HepG2 (cell line): ENCODE measurements around the gene NTF3. TPM values are rescaled to one million over a fixed set of nuclear protein-coding genes. Genes with fewer than 3 reads are reported as not detected.

Source experiments
- ATAC-seq: fragments of 200-7000 bp; cut with Tn5 transposase; 3 replicates; pipeline ENCODE4 v1.9.1; 2020; ENCODE audit warnings: mild to moderate bottlenecking, moderate library complexity
- BruUV-seq: library from RNA; stranded (reverse); fragments of 400-500 nt; replicated peaks from 2 replicates; lab custom pipeline; 2021; lab: Mats Ljungman, UMichigan
- CTCF ChIA-PET: fragments of 300-600 bp; formaldehyde crosslinking; extraction: SDS; loops from one replicate; lab custom pipeline; 2021; ENCODE audit warnings: low total read pairs, inconsistent platforms, low intra/inter-chr PET ratio; lab: Yijun Ruan, JAX
- POLR2A ChIA-PET: fragments of 350-600 bp; sonication (Branson Sonifier 250); formaldehyde crosslinking; loops from one replicate; lab custom pipeline; 2020; ENCODE audit warnings: antibody characterized with exemption, inconsistent platforms; lab: Yijun Ruan, JAX
- DNase-seq: peaks from one replicate; pipeline ENCODE4 v3.0.0-alpha.2; 2015; ENCODE audit warnings: low spot score
- FAIRE-seq: peaks from 3 replicates; lab custom pipeline; 2011; peaks lifted over from hg19 to GRCh38; lab: Jason Lieb, UNC
- H2AFZ ChIP-seq: one replicate; pipeline ENCODE4 v1.6.1; 2011; ENCODE audit warnings: low read length, inconsistent platforms
- H3K27ac ChIP-seq: fragments of 300-600 bp; 3 replicates; pipeline ENCODE4 v1.8.0; 2011; ENCODE audit warnings: mixed run types, mild to moderate bottlenecking, mixed read lengths, low read length, inconsistent platforms; ENCODE audit not compliant: insufficient read depth; ENCODE audit errors: extremely low read length
- H3K27me3 ChIP-seq, 2 experiments: fragments of 200-600 bp in 1 of 2; 2 replicates in 1 of 2; 3 replicates in 1 of 2; pipeline versions ENCODE4 v1.6.0 to v1.8.0; 2011; ENCODE audit warnings: low read length in 2 of 2, mild to moderate bottlenecking in 2 of 2, moderate library complexity in 2 of 2, inconsistent platforms in 1 of 2; ENCODE audit not compliant: insufficient read depth in 2 of 2, control insufficient read depth in 1 of 2
- H3K36me3 ChIP-seq, 2 experiments: fragments of 200-600 bp in 1 of 2; replicated peaks in 1 of 2; 2 replicates in 1 of 2; 3 replicates in 1 of 2; pipeline versions ENCODE4 v1.5.1 to v1.8.0; 2011; ENCODE audit warnings: low read length in 2 of 2, inconsistent platforms in 1 of 2; ENCODE audit not compliant: insufficient read depth in 2 of 2, control insufficient read depth in 1 of 2
- H3K4me1 ChIP-seq: 2 replicates; pipeline ENCODE4 v1.5.1; 2012; ENCODE audit warnings: low read length, inconsistent platforms; ENCODE audit not compliant: insufficient read depth
- H3K4me2 ChIP-seq: 2 replicates; pipeline ENCODE4 v1.6.0; 2011; ENCODE audit warnings: low read depth, low read length, inconsistent platforms
- H3K4me3 ChIP-seq, 3 experiments: fragments of 200-600 bp in 1 of 3; sonication (generic), shearing (Covaris generic) in 1 of 3; replicated peaks in 1 of 3; 2 replicates each; pipeline ENCODE4 v1.5.1; 2011 to 2016; ENCODE audit warnings: low read length in 3 of 3, inconsistent platforms in 2 of 3, low read depth in 2 of 3, mild to moderate bottlenecking in 2 of 3, control low read depth in 1 of 3, mixed read lengths in 1 of 3; ENCODE audit not compliant: insufficient read depth in 1 of 3
- H3K79me2 ChIP-seq: one replicate; pipeline ENCODE4 v1.6.1; 2011; ENCODE audit warnings: low read length, inconsistent platforms; ENCODE audit not compliant: insufficient read depth
- H3K9ac ChIP-seq: 2 replicates; pipeline ENCODE4 v1.6.0; 2011; ENCODE audit warnings: mild to moderate bottlenecking, low read depth, low read length, inconsistent platforms; ENCODE audit not compliant: insufficient read depth
- H3K9me3 ChIP-seq: 2 replicates; pipeline ENCODE4 v1.5.1; 2012; ENCODE audit warnings: mild to moderate bottlenecking, low read length
- H4K20me1 ChIP-seq: 2 replicates; pipeline ENCODE4 v1.6.0; 2011; ENCODE audit warnings: inconsistent platforms, mild to moderate bottlenecking, low read length, moderate library complexity; ENCODE audit not compliant: insufficient read depth
- FUBP1 ChIP-seq: sonication (generic); formaldehyde crosslinking; IDR thresholded peaks from 2 replicates; pipeline ENCODE4 v1.5.1; 2020; ENCODE audit warnings: missing genetic modification reagents, mild to moderate bottlenecking, borderline replicate concordance
- JDP2 ChIP-seq: sonication (generic); formaldehyde crosslinking; IDR thresholded peaks from 2 replicates; pipeline ENCODE4 v1.8.1; 2022; ENCODE audit warnings: missing genetic modification reagents, borderline replicate concordance
- MIXL1 ChIP-seq: IDR thresholded peaks from 2 replicates; pipeline ENCODE4 v1.6.1; 2016
- NR2F6 ChIP-seq, 2 experiments: IDR thresholded peaks; 2 replicates each; pipeline ENCODE4 v1.6.1; 2016; ENCODE audit warnings: antibody characterized with exemption in 1 of 2, mild to moderate bottlenecking in 1 of 2
- ZFP91 ChIP-seq: sonication (generic); formaldehyde crosslinking; IDR thresholded peaks from 2 replicates; pipeline ENCODE4 v1.9.0; 2022; ENCODE audit warnings: missing genetic modification reagents, mild to moderate bottlenecking, borderline replicate concordance
- ZNF24 ChIP-seq: fragments of 450-650 bp; IDR thresholded peaks from 2 replicates; pipeline ENCODE4 v1.6.1; 2017; ENCODE audit warnings: antibody characterized with exemption, mild to moderate bottlenecking
- ZNF33B ChIP-seq: sonication (generic); formaldehyde crosslinking; IDR thresholded peaks from 2 replicates; pipeline ENCODE4 v1.5.1; 2020; ENCODE audit warnings: mild to moderate bottlenecking, missing genetic modification reagents
- ZNF749 ChIP-seq: sonication (generic); formaldehyde crosslinking; IDR thresholded peaks from 2 replicates; pipeline ENCODE4 v1.8.0; 2022; ENCODE audit warnings: mild to moderate bottlenecking, missing genetic modification reagents, moderate library complexity, borderline replicate concordance
- ZNF768 ChIP-seq: sonication (generic); formaldehyde crosslinking; IDR thresholded peaks from 2 replicates; pipeline ENCODE4 v1.4.0; 2020; ENCODE audit warnings: missing genetic modification reagents
- WGBS: methylation state at CpG from one replicate; pipeline ENCODE4 v1.1.6; 2017; ENCODE audit warnings: low lambda C conversion rate; 5-methylcytosine and 5-hydroxymethylcytosine counted together
- in situ Hi-C: cut with HindIII; loops from 2 replicates; pipeline ENCODE4 v1.10.0; 2017; ENCODE audit warnings: low pct_unique_long_range_greater_than_20kb; ENCODE audit not compliant: extremely low pct_ligation_motif_present
- intact Hi-C: fragments of 100-400 bp; cut with micrococcal nuclease; formaldehyde crosslinking; loops from one replicate; pipeline ENCODE4 v1.10.0; 2022; ENCODE audit not compliant: unreplicated experiment
- polyA plus RNA-seq, 8 experiments: library from polyadenylated mRNA; depleted of rRNA in 3 of 8; stranded (reverse) in 7 of 8; unstranded in 1 of 8; fragments of >200 nt; fragmentation: Illumina TruSeq in 4 of 8; extraction: Trizol in 4 of 8; gene quantifications; 2 replicates each; pipeline versions ENCODE4 v1.2.1 to v1.2.3, GENCODE V29; 2011 to 2016; ENCODE audit warnings: low read depth in 4 of 8, missing spikeins in 1 of 8, mixed read lengths in 1 of 8; ENCODE audit not compliant: insufficient read depth in 1 of 8
- total RNA-seq, 5 experiments: library from RNA; depleted of rRNA; stranded (reverse); fragments of >200 nt; fragmentation: Illumina TruSeq; extraction: Trizol; gene quantifications; 2 replicates each; pipeline ENCODE4 v1.2.3, GENCODE V29; 2016; ENCODE audit warnings: low read depth in 1 of 5

The NTF3 gene
- total and polyA plus RNA-seq, 2 of the 13 experiments (the other 11 are each of a cell fraction or from before 2014, with no cell fraction given): not detected

- H3K27me3 ChIP-seq: peaks cover 0 to 4% of the 10 kb centered on the region in 2 experiments; a peak in 1 of 5 replicates
Observed at GRCh38 chr12:5480218-5480937, 48.5 kb downstream of the NTF3 start.

GRCh38 chr12:5480938-5481303 is 49.0 kb downstream of the NTF3 start:
- no peak overlapping the region for H3K4me3 ChIP-seq
- ChIA-PET CTCF (no interaction called here), POLR2A (no interaction called here)
- H3K4me2 ChIP-seq: no peak overlapping the region
- H3K9me3 ChIP-seq: no peaks in the 10 kb centered on the region
- intact Hi-C loops: no loop called here
- no peak overlapping the region for H3K9ac ChIP-seq
- ATAC-seq: no peak
- no peak for FAIRE-seq
- H4K20me1 ChIP-seq: no peaks in the 10 kb centered on the region
- H3K27me3 ChIP-seq: peaks cover 0 to 4% of the 10 kb centered on the region in 2 experiments; a peak in 1 of 5 replicates
- BruUV-seq: no TSS peak
- no peak for TF ChIP-seq FUBP1 (CRISPR knock-in tag)
- TF ChIP-seq ZNF24: no peak
- H3K79me2 ChIP-seq: no peaks in the 10 kb centered on the region
- no peaks in the 10 kb centered on the region for H3K36me3 ChIP-seq
- 18% methylated on average over 4 of the region's 10 CpGs for WGBS
- in situ Hi-C loops: no loop called here
- no peaks in the 10 kb centered on the region for H3K4me1 ChIP-seq
- no peak overlapping the region for H3K27ac ChIP-seq
- no peak for DNase-seq
- no peak overlapping the region for H2AFZ ChIP-seq

More at GRCh38 chr12:5480218-5480937, 48.5 kb downstream of the NTF3 start:
- no peaks in the 10 kb centered on the region for H3K9me3 ChIP-seq
- no peaks in the 10 kb centered on the region for H3K79me2 ChIP-seq
- ChIA-PET POLR2A (no interaction called here), CTCF (no interaction called here)
- TF ChIP-seq NR2F6 (IDR thresholded peaks at IDR 0.05) (no peak), NR2F6 (CRISPR knock-in tag; IDR thresholded peaks at IDR 0.05) (no peak), JDP2 (CRISPR knock-in tag) (no peak), ZNF749 (CRISPR knock-in tag) (no peak), ZFP91 (CRISPR knock-in tag) (no peak), ZNF768 (CRISPR knock-in tag) (no peak), ZNF33B (CRISPR knock-in tag) (no peak), MIXL1 (CRISPR knock-in tag) (no peak)
- 45% methylated on average over 18 of the region's 21 CpGs for WGBS
- no peaks in the 10 kb centered on the region for H3K4me1 ChIP-seq
- FAIRE-seq: no peak
- no peak for DNase-seq
- in situ Hi-C loops (no loop called here), intact Hi-C loops (no loop called here)
- no peaks in the 10 kb centered on the region for H4K20me1 ChIP-seq
- no peaks in the 10 kb centered on the region for H3K36me3 ChIP-seq
- ATAC-seq: no peak
- no peak overlapping the region for H3K4me3 ChIP-seq
- H3K27ac ChIP-seq: no peak overlapping the region
- H3K4me2 ChIP-seq: no peak overlapping the region
- no peak overlapping the region for H2AFZ ChIP-seq
- no peak overlapping the region for H3K9ac ChIP-seq
- no TSS peak for BruUV-seq
